ENCODE results near the gene ACOXL. TPM values are rescaled to one million over a fixed set of nuclear protein-coding genes. Genes with fewer than 3 reads are reported as not detected.

Gene ACOXL
- total and polyA plus RNA-seq, 10 of the 15 experiments (the other 5 are each of a cell fraction or from before 2014, with no cell fraction given) = 0.05 to 1.3 (median 0.71) TPM

DNA sequence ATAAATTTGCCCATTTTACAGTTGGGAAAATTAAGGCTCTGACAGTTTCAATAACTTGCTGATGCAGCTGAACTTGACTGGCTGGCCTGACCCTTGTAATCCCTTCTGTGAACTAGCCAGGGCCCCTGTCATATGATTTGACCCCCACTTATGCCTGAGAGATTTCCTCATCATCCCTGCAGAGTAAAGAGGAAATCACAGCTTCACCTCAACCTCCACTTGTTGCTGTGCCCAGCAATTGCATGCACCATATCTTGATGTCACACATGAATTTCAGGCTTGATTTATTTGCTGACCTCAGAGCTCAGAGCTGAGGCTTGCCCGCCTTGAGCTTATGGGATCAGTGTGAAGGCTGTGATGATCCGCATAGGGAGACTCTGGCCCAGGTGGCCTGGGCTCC is 108.1 kb downstream of the ACOXL start:
- 81% methylated on average over 2 of the region's 2 CpGs for WGBS (ENCODE audit: insufficient coverage, insufficient replicate concordance, low lambda C conversion rate, missing lambda C conversion rate)
- H3K27ac ChIP-seq (ENCODE audit: control insufficient read depth, insufficient read depth) = no peak overlapping the region
- DNase-seq (ENCODE audit: low read depth, low spot score) (no peak), FAIRE-seq (no peak), ATAC-seq (no peak)
- in situ Hi-C loops (cut with MboI) (no loop called here), intact Hi-C loops (cut with micrococcal nuclease; ENCODE audit: unreplicated experiment) (no loop called here)
- CTCF ChIA-PET = interaction anchor here (1.7 to 5.7 kb wide), 3 partner anchors 13 to 28 kb away, joined by 5 to 32 read pairs (median 8); no protein-coding TSS in a partner anchor
- SMC1A ChIA-PET (ENCODE audit: uncharacterized antibody, unreplicated experiment) = interaction anchor here (0.8 to 1.9 kb wide), 5 partner anchors 11 to 328 kb away, joined by 3 to 6 read pairs (median 3); no protein-coding TSS in a partner anchor
- H3K4me1 ChIP-seq (ENCODE audit: control insufficient read depth, insufficient read depth, low read length) = peaks cover 6% of the 10 kb centered on the region; the same call in 1 of the 2 replicates
- no peaks in the 10 kb centered on the region for H3K79me2 ChIP-seq (ENCODE audit: control insufficient read depth, insufficient read depth, low read length)
- no peak overlapping the region for H3K4me3 ChIP-seq
- H2AFZ ChIP-seq (ENCODE audit: control insufficient read depth, low read depth, low read length) = no peak overlapping the region
- H3K9ac ChIP-seq (ENCODE audit: control insufficient read depth, insufficient read depth, low read length) = no peak overlapping the region
- RAD21 ChIA-PET (ENCODE audit: unreplicated experiment) = interaction anchor here (1.2 kb wide), 1 partner anchor 28 kb away, joined by 4 read pairs; no protein-coding TSS in a partner anchor
- H3K27me3 ChIP-seq (replicated peaks in 1 of 2; ENCODE audit: control insufficient read depth in 2 of 2, insufficient read depth in 2 of 2, low read length in 1 of 2) = no peaks in the 10 kb centered on the region
- no peaks in the 10 kb centered on the region for H3K9me3 ChIP-seq (replicated peaks; ENCODE audit: control insufficient read depth, insufficient read depth, low read length)
- H4K20me1 ChIP-seq (ENCODE audit: control insufficient read depth, insufficient read depth) = no peaks in the 10 kb centered on the region; the same call in 1 of the 2 replicates
- no TSS peak for BruUV-seq (replicated peaks)
- TF ChIP-seq TCF3 (IDR thresholded peaks at IDR 0.05; ENCODE audit: borderline replicate concordance, insufficient read depth, low read depth, low read length) (no peak), LARP7 (IDR thresholded peaks at IDR 0.05) (no peak), EGR1 (IDR thresholded peaks at IDR 0.05; ENCODE audit: borderline replicate concordance in 1 of 2, low read depth in 2 of 2, low read length in 2 of 2) (no peak), NFYB (IDR thresholded peaks at IDR 0.05; ENCODE audit: insufficient read depth, low read depth, low read length) (no peak), TBL1XR1 (IDR thresholded peaks at IDR 0.05; ENCODE audit: low read depth, low read length) (no peak), CHD2 (IDR thresholded peaks at IDR 0.05; ENCODE audit: borderline replicate concordance, low read depth, low read length) (no peak), EP300 (IDR thresholded peaks at IDR 0.05; ENCODE audit: borderline replicate concordance in 1 of 2, control insufficient read depth in 1 of 2, low read depth in 2 of 2, low read length in 2 of 2) (no peak)
- POLR2A ChIA-PET = no interaction called here
- H3K36me3 ChIP-seq (ENCODE audit: control insufficient read depth in 2 of 2, insufficient read depth in 2 of 2, low read length in 1 of 2) = no peaks in the 10 kb centered on the region; a peak in 1 of 4 replicates
- H3K4me2 ChIP-seq (ENCODE audit: control insufficient read depth, insufficient read depth) = no peak overlapping the region

Measured in GM12878 (cell line).